Measurements from ENCODE around the gene KIF25.

- TF ChIP-seq CTCF (IDR thresholded peaks at IDR 0.05; ENCODE audit: insufficient read depth, low read length, poor library complexity, severe bottlenecking): no peak
- no peak for TF ChIP-seq EZH2phosphoT487 (conservative IDR thresholded peaks at IDR 0.05; ENCODE audit: low read length)
Measured at GRCh38 chr6:168041928-168042327, 44.5 kb downstream of the KIF25 start.

Measured in SU-DHL-6 (cell line).